Glutamatergic neuron (in vitro differentiated cells): ENCODE data around the gene JUN. TPM values are rescaled to one million over a fixed set of nuclear protein-coding genes. Genes with fewer than 3 reads are reported as not detected.

Experiments
- DNase-seq: peaks from one replicate; pipeline ENCODE4 v3.0.0; 2022
- H3K27ac Mint-ChIP-seq: one replicate; pipeline ENCODE4 v1.8.0; 2020; ENCODE audit warnings: mild to moderate bottlenecking, mixed read lengths, inconsistent platforms; ENCODE audit not compliant: unreplicated experiment
- H3K27me3 Mint-ChIP-seq: one replicate; pipeline ENCODE4 v1.8.0; 2020; ENCODE audit warnings: mild to moderate bottlenecking, moderate library complexity, mixed read lengths, inconsistent platforms; ENCODE audit not compliant: unreplicated experiment
- H3K36me3 Mint-ChIP-seq: one replicate; pipeline ENCODE4 v1.8.0; 2020; ENCODE audit warnings: mild to moderate bottlenecking, mixed read lengths, inconsistent platforms; ENCODE audit not compliant: unreplicated experiment
- H3K4me1 Mint-ChIP-seq: one replicate; pipeline ENCODE4 v1.8.0; 2020; ENCODE audit warnings: mild to moderate bottlenecking, low read depth, mixed read lengths, inconsistent platforms; ENCODE audit not compliant: unreplicated experiment
- H3K4me3 Mint-ChIP-seq: one replicate; pipeline ENCODE4 v1.8.0; 2020; ENCODE audit warnings: mild to moderate bottlenecking, mixed read lengths, inconsistent platforms; ENCODE audit not compliant: unreplicated experiment
- H3K9me3 Mint-ChIP-seq: one replicate; pipeline ENCODE4 v1.8.0; 2020; ENCODE audit warnings: mild to moderate bottlenecking, moderate library complexity, mixed read lengths, inconsistent platforms; ENCODE audit not compliant: unreplicated experiment
- total RNA-seq: library from RNA; stranded (reverse); fragmentation: NEBNext Ultra II Directional; extraction: Animal tissue kit (Norgen Biotek cat#: 25700); gene quantifications from one replicate; pipeline ENCODE4 v1.2.1, GENCODE V29; 2021; ENCODE audit not compliant: unreplicated experiment
- TF ChIP-seq, protein P1 (sequence below): fragments of 200-600 bp; sonication (generic); IDR thresholded peaks from one replicate; pipeline ENCODE4 v1.5.0; 2021; ENCODE audit not compliant: partially characterized antibody, unreplicated experiment

Gene JUN
- total RNA-seq, 1 donor from 2014 or later: 83.1 TPM

DNA sequence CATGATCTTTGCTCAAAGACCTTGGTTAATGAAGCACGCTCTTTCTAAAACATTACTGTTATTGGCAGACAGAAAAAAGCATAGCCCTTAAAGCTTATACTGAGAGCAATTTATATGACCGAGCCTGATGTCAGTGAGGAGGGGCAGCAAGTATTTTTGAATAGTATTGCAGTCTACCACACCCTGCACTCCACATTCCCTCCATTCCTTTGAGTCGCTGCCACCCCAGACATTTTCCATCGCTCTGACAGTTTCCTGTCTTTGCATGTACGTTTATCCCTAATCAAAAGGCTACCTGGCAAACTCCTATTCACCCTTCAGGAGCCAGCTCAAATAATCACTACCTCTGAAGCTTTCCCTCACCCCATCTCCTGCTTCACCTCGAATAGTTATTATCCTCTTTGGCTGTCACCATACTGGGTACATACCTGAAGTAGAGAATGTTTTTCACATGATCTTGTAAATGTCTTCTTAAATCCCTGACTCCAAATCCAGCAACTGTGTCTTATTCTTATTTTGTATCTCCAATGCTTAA, 5.5 kb upstream of the JUN start:
- no peak overlapping the region for H3K27ac Mint-ChIP-seq
- peaks cover 7% of the 10 kb centered on the region for H3K36me3 Mint-ChIP-seq
- peaks cover 3% of the 10 kb centered on the region for H3K27me3 Mint-ChIP-seq
- H3K4me1 Mint-ChIP-seq: no peaks in the 10 kb centered on the region
- DNase-seq: no peak
- TF ChIP-seq, protein P1, sequence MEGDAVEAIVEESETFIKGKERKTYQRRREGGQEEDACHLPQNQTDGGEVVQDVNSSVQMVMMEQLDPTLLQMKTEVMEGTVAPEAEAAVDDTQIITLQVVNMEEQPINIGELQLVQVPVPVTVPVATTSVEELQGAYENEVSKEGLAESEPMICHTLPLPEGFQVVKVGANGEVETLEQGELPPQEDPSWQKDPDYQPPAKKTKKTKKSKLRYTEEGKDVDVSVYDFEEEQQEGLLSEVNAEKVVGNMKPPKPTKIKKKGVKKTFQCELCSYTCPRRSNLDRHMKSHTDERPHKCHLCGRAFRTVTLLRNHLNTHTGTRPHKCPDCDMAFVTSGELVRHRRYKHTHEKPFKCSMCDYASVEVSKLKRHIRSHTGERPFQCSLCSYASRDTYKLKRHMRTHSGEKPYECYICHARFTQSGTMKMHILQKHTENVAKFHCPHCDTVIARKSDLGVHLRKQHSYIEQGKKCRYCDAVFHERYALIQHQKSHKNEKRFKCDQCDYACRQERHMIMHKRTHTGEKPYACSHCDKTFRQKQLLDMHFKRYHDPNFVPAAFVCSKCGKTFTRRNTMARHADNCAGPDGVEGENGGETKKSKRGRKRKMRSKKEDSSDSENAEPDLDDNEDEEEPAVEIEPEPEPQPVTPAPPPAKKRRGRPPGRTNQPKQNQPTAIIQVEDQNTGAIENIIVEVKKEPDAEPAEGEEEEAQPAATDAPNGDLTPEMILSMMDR: no peak
- peaks cover 3% of the 10 kb centered on the region for H3K9me3 Mint-ChIP-seq
- no peak overlapping the region for H3K4me3 Mint-ChIP-seq

DNA sequence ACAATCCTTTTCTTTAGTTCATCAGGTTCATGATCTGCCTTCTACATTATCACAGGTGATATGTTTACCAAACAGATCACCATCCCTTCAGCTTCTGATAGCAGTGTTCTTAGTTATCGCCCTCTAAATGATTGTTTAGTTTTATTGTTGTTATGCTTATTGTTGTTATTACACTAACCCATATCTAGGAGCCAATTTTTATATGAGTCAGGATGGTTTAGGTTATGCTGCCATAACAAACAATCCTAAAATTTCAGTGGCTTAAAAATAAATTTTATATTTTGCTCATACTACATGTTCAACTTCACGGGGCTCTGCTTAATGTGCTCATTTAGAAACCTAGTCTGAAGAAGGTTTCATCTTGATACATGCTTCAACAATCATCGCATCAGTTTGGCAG, 4.4 kb upstream of the JUN start:
- TF ChIP-seq, protein P1: no peak
- peaks cover 7% of the 10 kb centered on the region for H3K36me3 Mint-ChIP-seq
- H3K27ac Mint-ChIP-seq: no peak overlapping the region
- no peaks in the 10 kb centered on the region for H3K4me1 Mint-ChIP-seq
- H3K9me3 Mint-ChIP-seq: peaks cover 9% of the 10 kb centered on the region
- no peak for DNase-seq
- H3K27me3 Mint-ChIP-seq: peaks cover 8% of the 10 kb centered on the region
- no peak overlapping the region for H3K4me3 Mint-ChIP-seq

DNA sequence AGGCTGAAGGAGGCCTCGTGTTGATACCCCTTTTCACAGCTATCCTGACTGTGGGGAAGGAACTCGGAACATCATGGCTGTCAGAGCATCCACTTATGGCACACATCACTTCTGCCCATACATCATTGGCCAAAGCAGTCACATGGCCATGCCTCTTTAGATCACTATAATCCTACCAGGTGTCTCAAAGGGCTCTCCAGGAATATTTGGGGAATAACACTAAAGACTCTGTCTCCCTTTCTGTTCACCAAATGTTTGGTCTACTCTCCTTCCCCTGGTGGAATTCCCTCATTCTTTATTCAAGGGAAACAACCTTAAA, 3.0 kb upstream of the JUN start:
- H3K4me1 Mint-ChIP-seq: no peaks in the 10 kb centered on the region
- H3K27me3 Mint-ChIP-seq: peaks cover 12% of the 10 kb centered on the region
- no peak overlapping the region for H3K4me3 Mint-ChIP-seq
- TF ChIP-seq, protein P1: no peak
- no peak overlapping the region for H3K27ac Mint-ChIP-seq
- DNase-seq: no peak
- peaks cover 19% of the 10 kb centered on the region for H3K9me3 Mint-ChIP-seq
- peaks cover 10% of the 10 kb centered on the region for H3K36me3 Mint-ChIP-seq

DNA sequence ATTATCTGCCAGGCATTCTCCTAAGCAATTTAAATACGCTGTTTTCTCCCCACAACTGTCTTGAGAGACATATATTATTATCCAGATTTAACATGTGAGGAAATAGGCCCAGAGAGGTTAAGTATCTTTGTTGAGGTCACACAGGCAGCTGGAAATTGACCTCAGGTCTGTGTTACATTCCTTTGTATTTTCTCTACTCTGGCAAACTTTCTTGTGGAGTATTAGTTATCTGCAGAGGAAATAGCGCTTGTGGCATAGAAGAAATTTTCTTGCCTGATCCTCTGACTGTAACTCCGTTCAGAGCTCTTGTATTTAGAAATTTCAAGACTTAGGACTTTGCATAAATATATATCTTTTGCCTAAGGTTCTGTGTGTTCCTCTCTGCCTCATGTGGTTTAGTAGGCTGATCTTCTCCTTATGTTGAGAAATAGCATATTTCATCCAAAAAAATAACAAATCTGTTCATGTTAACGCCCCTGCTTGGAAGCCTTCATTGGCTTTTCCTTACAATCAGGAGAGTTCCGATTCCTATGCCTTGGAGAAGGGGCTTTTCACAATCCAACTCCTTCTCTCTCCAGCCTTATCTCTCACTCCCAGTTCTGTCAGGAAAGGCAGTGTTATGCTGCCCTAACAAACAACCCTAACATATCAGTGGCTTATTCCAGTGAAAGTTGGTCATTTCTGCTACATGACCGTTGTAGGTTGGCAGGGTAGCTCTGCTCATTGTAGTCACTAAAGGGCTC, 2.5 kb upstream of the JUN start:
- no peak for DNase-seq
- TF ChIP-seq, protein P1: no peak
- Mint-ChIP-seq H3K9me3 (peaks cover 21% of the 10 kb centered on the region), H3K36me3 (peaks cover 11% of the 10 kb centered on the region), H3K27me3 (peaks cover 14% of the 10 kb centered on the region), H3K27ac (no peak overlapping the region), H3K4me1 (no peaks in the 10 kb centered on the region), H3K4me3 (no peak overlapping the region)

DNA sequence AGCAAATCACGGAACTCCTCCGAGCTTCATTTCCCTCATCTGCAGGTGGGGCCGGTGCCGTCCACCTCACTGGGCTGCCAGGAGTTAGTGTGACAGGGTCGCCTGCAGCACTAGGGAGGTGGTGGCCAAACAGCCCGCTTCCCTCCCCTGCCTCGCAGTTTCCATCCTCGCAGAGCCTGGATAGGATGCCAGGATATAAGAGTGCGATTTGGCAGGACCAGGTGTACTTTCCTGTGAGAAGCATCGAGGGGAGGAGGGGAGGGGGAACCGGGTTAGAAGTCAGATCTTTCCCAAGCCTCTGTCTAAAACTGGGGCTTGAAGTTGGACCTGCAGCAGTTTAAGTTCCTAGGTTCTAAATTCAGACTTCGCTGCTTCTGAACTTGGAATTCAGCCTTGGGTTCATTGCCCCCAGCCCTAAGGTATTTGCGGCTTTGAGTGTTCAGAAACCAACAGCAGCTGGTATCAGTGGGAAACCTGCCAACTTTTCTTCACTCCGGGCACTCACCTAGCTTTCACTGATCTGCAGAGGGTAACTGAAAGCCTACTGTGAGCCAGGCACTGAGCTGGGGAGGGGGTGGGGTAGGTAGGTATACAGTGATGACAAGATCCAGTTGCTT, 1.7 kb upstream of the JUN start:
- peak overlapping the region; percentile 89 for H3K4me3 Mint-ChIP-seq
- no peak overlapping the region for H3K27ac Mint-ChIP-seq
- H3K27me3 Mint-ChIP-seq: peaks cover 14% of the 10 kb centered on the region
- no peak for DNase-seq
- TF ChIP-seq, protein P1: no peak
- peaks cover 1% of the 10 kb centered on the region for H3K4me1 Mint-ChIP-seq
- H3K36me3 Mint-ChIP-seq: peaks cover 11% of the 10 kb centered on the region
- peaks cover 21% of the 10 kb centered on the region for H3K9me3 Mint-ChIP-seq
